Measurements from ENCODE around the gene ZNF860.

- TF ChIP-seq POLR2AphosphoS5 (IDR thresholded peaks at IDR 0.05; ENCODE audit: insufficient read depth in 1 of 2, low read depth in 1 of 2) (no peak), CTCF (IDR thresholded peaks at IDR 0.05) (no peak)
Observed at GRCh38 chr3:31977736-31978135, 3.8 kb upstream of the ZNF860 start.
